Activated T-helper 1 cell treated with anti-CD3 and anti-CD28 coated beads, Interleukin-2, amount 50 U/mL, for 16 hours (primary cell): Measurements from ENCODE around the gene FAM171A1.
"Not testable (repeated sequence)": the region's sequence is repeated elsewhere in the genome, so short reads cannot be mapped to it uniquely, and the experiment has no call there.

Source experiments
- DNase-seq, 2 donors: peaks; one replicate each; pipeline ENCODE4 v3.0.0-alpha.2; 2020; ENCODE audit warnings: low read depth in 1 of 2, low spot score in 1 of 2

The FAM171A1 gene

DNA sequence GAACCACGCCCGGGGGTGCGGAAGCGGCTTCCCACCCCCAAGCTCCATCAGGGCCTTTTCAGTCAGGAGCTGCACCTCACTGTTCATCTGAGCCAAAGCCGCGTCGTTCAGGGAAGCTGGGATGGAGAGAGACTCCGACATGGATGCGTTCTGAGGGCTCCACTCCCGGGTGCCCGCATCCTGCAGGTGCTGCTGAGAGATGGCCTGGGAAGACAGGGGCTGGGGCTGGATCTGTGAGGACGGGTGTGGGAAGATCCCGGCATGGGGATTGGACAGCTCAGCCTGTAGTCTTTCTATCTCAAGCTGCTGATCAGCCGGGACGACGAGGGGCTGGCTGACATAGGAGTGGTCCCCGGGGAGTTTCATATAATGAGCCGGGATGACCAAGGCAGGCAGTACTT lies 157.6 kb downstream of the FAM171A1 start:
- no peak for DNase-seq

DNA sequence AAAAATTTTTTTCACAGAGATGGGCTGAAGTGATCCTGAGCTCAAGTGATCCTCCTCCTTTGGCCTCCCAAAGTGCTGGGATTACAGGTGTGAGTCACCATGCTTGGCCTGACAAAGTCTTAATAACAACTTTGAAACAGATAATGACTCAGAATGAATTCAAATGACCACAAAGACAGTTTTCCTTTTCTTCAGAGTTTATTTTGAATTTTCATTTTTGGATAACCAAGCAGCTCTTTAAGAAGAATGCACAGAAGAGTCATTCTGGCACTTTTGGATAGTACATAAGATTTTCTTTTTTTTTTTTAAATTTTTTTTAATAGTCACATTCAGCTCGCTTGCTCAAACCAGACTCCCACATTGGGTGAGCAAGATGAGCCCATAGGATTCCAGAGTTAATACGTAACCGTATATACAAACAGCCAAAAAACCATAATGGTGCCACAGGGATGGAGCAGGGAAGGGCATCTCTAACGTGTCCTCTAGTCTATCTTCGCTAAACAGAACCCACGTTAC lies 159.6 kb downstream of the FAM171A1 start:
- no peak for DNase-seq

DNA sequence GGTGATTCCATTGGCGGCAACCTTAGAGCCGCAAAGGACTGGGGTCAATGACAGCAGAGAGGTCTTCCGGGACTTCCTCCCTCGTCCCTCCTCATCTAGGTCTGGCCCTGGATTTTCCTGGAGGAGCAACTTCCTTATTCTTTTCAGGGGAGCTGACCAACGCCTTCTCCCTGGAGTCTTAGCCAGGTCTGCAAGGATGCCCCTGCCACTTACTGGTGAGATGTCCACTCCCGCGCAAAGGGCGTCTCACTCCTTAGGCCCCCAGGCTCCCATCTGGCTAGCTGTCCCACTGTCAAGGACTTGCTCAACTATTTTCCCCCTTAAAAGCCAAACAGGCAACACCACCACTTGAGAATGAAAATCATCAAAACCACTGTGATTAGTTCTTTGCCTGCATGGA lies 160.6 kb downstream of the FAM171A1 start:
- no peak for DNase-seq

DNA sequence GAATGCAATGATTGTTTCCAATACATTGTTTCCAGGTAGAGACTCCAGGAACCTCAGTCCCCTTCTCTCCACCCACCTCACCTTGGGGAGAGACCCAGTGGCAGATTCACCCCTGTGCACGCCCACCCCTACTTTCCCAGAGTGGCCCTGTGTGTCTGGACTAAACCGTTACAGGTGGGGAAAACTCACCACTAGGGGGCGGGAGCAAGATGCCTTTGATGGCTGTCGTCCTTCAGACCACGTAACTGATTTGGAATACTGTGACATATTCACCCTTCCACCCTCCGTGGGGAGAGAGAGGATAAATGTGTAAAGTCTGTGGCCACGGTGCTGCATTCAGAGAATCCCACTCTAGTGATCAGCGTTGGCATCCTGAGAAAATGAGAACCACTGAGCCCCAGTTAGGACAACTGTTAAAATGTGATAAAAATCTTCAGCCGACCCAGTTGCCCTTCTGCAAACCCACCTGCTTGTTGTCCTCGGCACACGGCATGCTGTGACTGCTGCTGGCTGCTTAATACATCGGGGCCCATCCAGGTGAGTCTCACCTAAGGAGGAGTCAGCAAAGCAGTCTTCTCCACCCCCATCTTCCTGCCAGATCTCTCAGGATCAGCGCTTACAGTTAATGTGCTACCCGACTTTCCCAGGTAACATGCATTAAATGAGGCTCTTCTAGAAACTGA lies 161.1 kb downstream of the FAM171A1 start:
- peak; percentile 61 for DNase-seq

DNA sequence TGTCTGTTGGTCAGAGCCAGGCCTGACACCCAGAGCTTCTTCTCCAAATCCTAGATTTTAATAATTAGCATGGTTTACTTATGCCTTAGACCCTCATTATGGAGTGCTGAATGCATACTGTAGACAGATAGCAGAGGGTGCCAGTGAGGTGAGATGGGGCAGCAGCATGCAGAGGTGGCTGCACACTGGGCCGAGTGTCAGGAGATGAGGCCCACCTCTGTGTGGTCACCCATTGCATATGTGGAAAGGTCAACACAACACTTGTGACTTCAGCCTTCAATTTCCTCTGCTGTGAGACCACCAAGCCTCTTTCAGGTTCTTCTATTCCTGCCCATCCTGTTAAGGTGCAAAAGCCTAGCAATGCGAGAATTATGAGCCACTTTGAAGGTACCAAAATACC lies 162.9 kb downstream of the FAM171A1 start:
- no peak for DNase-seq

DNA sequence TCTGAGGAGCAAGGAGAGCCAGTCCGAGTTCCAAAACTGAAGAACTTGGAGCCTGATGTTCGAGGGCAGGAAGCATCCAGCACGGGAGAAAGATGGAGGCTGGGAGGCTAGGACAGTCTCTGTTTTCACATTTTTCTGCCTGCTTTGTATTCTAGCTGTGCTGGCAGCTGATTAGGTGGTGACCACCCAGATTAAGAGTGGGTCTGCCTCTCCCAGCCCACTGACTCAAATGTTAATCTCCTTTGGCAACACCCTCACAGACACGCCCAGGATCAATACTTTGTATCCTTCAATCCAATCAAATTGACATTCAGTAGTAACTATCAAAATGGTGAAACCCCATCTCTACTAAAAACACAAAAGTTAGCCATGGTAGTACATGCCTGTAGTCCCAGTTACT lies 163.7 kb downstream of the FAM171A1 start:
- DNase-seq: not testable (repeated sequence)

DNA sequence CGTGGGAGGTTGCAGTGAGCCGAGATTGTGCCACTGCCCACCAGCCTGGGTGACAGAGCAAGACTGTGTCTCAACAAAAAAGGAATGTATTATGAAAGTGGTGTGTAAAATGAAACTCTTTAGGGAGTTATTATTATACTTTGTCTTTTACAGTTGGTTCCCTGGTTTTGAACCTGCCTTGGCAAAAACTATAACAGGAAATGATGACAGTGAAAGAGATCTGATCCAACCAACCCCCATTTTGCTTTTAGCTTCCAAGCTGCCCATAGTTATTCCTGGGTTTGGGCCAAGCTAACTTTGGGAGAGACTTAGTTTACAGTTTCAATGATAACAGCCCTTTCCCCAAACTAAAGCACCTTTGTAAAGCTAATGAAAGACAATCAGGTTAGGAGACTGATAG lies 168.4 kb downstream of the FAM171A1 start:
- DNase-seq: no peak

DNA sequence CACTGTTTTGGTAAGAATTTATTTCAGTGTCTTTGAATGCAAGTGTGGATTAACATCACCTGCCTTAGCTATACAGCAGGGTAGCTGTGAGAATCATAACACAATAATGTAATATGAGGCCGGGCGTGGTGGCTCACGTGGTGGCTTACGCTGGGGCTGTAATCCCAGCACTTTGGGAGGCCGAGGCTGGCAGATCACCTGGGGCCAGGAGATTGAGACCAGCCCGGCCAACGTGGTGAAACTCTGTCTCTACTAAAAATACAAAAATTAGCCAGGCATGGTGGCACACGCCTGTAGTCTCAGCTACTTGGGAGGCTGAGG lies 168.8 kb downstream of the FAM171A1 start:
- not testable (repeated sequence) for DNase-seq

DNA sequence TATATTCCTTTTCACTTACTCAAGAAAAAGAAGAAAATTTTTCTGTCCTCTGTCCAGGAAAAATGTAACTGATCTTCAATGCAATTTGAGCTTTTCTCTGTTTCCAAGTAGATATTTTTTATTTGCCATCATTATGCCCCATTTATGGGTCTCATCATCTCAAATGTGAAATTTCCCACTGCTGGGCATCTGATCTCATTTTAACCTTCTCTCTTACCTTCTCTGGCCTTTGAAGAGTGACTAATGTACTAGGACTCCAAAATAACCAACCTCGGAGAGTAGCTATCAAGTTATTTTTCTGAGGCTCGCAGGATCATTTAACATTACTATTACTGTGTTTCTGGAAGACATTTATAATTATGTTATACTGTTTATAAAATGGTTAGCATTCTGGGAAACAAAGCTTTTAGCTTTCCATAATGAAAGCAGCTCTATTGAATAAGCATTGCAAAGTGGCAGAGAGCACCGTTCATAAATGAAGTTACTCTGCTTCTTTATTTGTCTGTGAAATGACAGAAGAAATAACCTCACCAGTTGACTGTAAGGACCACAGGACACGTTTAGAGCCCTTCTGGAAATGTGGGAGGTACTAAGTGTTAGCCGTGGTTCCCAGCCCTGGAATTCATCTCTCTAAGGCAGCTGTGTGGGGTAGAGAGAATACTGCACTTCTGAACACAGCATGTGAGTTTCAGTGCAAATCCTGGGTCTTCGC lies 169.3 kb downstream of the FAM171A1 start:
- DNase-seq: no peak

DNA sequence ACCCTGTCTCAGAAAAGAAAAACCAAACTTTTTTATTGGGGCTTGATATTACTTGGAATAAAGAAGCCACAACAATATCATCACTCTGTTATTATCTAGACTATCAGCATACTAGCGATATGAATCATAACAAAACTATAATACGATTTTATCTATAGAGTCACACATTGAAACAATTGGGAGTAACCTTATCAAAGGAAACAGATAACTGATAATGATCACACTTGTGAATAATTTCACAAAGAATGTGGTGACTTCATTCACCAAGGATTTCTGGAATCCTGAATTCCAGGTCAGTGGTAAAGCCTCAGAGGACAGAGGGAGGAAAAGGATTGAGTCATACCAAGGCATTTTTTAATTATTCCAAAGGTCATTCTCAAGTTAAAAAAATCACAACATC lies 170.5 kb downstream of the FAM171A1 start:
- no peak for DNase-seq

DNA sequence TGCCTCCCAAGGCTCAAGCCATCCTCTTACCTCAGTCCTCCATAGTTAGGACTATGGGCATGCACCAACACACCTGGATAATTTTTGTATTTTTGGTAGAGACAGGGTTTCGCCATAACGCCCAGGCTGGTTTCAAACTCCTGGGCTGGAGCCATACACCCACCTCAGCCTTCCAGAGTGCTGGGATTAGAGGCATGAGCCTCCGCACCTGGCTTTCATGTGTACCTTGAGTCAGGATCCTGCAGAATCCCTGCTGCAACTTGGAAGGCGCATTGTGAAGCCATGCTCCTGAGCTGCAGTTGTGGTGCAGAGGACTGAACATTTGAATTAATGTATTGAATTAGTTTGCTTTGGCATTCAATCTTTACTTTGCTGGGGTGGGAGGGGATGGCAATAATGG lies 173.2 kb downstream of the FAM171A1 start:
- no peak for DNase-seq

DNA sequence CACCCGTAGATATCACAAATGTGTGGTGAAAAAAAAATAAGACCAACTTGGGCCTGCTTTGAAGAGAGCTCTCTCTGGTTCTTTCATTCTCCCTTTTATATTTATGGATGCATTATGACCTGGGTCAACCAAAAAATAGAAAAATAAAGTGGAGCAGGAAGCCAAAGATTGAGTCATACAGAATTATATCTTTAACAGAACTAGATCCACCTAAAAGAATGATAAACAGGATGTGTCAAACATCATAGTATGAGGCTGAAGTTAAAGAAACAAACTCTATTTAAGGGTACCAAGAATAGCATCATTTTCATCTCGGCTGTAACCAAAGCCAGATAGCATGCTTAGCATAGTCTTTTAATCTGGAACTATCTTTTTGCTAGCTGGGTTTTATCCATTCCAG lies 173.8 kb downstream of the FAM171A1 start:
- no peak for DNase-seq

DNA sequence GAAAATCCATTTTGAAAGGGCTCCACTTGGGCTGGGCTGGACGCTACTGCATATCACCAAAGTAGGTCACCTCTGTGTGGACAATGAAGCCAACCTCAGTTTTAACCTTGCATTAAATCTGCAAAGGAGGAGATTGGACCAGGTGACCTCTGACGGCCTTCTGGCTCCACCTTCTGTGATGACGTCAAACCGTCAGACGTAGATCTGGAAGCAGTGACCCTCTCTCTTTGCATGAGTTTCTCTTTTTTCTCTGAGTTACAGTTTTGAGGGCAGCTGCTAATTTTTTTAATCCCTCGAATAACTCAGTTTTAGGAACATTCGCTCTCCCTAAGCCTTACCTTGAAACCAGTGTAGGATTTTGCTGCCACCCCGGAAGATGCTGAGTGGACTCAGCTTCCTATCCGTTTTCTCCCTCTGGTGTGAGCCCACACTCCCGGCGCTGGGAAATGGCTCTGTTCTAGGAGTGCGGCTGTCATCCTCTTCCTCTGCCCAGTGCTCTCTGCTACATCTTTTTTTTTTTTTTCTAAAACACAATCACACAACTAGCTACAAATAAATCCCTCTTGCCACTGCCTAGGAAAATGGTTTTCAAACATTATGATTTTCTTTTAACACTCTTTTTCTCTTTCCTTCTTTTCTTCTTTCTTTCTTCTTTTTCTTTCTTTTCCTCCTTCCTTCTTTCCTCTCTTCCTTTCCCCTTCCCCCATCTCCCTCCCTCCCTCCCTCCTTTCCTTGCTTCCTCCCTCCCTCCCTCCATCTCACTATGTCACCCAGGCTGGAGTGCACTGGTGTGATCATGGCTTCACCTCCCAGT lies 174.9 kb downstream of the FAM171A1 start:
- DNase-seq: no peak

DNA sequence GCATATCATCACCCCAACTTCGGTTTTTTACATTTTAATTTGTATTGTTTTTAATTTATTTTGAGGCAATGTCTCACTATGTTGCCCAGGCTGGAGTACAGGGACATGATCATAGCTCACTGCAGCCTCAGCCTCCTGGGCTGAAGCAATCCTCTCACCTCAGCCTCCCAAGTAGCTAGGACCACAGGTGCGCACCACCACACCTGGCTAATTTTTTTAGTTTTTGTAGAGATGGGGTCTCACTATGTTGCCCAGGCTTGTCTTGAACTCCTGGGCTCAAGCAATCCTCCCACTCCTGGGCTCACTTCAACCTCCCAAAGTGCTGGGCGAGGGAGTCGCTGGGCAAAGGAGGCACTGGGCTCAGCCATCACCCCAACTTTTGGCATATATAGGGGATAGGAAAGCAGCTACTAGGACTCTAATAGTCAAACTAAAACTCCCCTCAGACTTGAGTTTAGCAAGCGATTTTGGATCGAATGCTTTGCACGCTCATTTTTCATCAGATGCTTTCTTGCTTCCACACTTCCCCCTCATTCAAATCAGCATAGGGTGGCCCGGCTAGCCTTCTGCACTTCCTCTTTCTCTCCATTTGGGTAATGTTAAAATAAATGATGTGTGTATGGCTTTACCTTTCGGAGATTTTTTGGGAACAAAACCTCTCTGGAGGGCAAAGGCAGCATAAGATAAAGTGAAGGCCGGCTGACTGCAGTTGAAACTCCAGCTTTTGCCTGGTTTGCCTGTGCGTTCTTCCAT lies 181.8 kb downstream of the FAM171A1 start:
- no peak for DNase-seq

DNA sequence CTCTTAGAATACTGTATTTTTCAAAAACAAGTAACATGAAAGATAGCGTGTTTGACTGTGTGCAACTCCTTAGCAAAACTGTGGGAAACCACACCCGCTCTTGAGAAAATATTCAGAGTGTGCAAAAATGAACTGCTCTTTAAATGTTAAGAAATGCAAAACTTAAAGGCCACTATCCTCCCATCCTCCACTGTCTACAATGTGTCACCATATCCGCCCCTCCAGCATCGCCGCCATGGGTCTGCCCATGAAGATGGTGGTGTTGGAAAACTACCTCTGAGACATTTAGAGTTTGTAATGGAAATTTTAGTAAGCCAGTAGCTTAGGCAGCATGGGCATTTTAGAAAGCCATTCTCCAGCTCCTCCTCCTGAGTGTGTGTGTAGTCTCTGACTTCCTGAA lies 182.5 kb downstream of the FAM171A1 start:
- no peak for DNase-seq

DNA sequence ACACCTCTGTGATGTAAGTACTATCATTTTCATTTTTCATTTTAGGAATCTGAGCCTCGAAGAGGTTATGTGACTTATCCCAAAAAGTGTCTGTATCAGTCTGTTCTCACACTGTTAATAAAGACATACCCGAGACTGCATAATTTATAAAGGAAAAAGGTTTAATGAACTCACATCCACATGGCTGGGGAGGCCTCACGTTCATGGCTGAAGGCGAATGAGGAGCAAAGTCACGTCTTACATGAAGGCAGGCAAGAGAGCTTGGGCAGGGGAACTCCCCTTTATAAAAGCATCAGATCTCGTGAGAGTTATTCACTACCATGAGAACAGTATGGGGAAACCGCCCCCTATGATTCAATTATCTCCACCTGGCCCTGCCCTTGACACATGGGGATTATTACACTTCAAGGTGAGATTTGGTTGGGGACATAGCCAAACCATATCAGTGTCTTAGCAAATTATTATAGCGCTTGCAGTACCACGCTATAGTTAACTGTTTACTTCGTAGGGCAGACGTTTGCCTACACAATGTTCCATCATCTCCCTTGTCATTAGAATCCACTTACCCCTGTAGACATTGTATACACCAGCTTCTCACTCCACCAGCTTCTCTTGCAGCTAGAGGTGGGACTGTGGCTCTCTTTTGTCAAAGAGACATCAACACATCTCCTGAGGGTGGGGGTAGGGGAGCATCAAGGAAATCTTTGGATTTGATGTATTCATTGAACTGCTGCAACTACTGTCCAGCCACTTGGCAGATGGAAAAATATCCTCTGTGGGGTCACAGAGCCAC lies 187.2 kb downstream of the FAM171A1 start:
- DNase-seq: no peak

DNA sequence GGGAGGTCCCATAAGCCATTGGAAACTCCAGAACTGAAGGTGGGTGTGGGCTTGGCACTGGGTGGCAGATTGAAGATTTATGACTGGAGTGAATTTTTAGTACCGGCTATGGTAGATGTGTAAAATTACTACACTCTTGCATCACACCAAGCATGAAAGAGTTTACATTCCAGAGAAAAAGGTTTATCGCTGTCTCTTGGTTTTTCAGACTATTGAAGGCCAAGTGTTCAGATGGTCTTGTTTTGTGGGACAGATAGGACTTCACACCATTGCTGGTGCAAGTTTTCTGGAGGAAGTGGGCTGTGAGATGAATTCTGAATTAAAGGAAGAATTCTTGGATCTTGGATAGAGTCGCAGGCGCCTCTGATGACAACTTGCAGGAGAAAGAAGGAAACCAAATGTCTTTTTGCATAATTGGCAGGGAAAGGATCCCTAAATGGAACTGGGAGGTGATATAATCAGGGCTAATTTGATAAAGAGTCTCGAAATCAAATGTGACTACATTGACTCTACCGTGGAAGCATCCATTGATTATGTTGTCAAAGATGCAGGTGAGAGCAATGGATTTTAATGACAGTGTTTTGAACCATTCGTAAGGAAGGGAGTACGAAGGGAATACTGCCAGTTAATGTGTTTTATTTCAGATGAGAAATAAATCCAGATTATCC lies 188.4 kb downstream of the FAM171A1 start:
- no peak for DNase-seq

DNA sequence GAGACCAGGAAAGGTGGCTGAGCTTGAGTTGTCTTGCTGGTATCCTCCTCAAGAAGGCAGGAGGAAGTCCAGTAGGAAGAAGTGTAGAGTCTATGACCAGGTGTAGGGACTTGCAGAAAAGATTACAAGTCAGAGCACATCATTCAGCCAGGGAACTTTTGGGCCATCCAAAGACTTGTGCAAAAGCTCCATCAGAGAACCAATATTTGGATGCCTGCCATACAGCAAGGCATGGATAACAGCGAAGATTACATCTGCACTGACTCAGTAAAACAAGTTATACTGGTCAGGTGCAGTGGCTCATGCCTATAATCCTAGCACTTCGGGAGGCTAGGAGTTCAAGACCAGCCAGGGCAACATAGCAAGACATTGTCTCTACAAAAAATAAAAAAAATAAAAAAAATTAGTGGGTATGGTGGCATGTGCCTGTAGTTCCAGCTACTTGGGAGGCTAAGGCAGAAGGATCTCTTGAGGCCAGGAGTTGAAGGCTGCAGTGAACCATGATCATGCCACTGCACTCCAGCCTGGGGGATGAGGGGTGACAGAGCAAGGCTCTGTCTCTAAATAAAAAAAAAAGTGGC lies 189.4 kb downstream of the FAM171A1 start:
- DNase-seq: no peak

DNA sequence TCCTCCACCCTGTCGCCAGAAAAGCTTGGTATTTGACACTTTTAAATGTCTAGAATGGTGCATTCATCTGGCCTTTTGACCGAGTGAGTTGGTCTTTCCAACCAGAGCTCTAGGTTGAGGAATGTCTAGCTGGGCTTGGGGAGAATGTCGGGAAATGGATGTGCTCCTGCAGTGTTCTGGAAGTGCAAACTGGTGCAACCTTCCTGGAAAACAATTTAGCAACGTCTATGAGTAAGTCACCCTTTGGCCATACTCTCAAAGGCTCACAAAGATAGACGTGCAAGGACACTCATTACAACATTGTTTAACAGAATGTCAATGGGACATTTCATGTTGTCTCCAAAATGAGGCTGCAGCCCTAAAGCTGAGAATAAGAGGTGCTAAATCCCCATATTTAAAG lies 190.4 kb downstream of the FAM171A1 start:
- DNase-seq: no peak

DNA sequence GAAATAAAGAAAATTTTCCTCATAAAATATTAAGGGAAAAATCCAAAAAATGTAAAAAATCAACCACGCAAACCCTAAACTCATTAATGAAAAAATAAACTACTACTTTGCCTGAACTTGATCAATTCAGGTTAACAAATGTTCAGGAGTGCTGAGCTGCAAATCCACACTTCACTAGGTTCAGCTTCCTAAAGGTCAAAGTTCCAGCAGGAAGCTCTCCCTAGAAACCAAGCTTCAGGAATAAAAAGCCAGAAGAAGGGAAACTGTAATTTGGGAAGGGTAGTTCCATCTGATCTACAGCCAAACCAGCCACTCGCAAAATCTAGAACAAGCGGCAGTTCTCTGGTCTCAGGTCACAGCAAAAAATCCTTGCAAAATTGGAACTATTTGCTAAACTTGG lies 194.8 kb downstream of the FAM171A1 start:
- no peak for DNase-seq
